ENCODE data around the gene GMPR.

The GMPR gene

GRCh38 chr6:16343593-16343992, 105.2 kb downstream of the GMPR start:
- CTCF ChIA-PET: interaction anchor here (0.8 to 2.5 kb wide), 3 partner anchors 12 to 420 kb away, joined by 3 to 18 read pairs (median 3); no protein-coding TSS in a partner anchor
- POLR2A ChIA-PET: no interaction called here
- no peak overlapping the region for H3K4me3 ChIP-seq (ENCODE audit: low read depth, low read length)
- DNase-seq (ENCODE audit: low read depth, low spot score): no peak
- TF ChIP-seq, protein P1, sequence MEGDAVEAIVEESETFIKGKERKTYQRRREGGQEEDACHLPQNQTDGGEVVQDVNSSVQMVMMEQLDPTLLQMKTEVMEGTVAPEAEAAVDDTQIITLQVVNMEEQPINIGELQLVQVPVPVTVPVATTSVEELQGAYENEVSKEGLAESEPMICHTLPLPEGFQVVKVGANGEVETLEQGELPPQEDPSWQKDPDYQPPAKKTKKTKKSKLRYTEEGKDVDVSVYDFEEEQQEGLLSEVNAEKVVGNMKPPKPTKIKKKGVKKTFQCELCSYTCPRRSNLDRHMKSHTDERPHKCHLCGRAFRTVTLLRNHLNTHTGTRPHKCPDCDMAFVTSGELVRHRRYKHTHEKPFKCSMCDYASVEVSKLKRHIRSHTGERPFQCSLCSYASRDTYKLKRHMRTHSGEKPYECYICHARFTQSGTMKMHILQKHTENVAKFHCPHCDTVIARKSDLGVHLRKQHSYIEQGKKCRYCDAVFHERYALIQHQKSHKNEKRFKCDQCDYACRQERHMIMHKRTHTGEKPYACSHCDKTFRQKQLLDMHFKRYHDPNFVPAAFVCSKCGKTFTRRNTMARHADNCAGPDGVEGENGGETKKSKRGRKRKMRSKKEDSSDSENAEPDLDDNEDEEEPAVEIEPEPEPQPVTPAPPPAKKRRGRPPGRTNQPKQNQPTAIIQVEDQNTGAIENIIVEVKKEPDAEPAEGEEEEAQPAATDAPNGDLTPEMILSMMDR (IDR thresholded peaks at IDR 0.05; ENCODE audit: insufficient read depth, low read length, missing control alignments): no peak

DNA sequence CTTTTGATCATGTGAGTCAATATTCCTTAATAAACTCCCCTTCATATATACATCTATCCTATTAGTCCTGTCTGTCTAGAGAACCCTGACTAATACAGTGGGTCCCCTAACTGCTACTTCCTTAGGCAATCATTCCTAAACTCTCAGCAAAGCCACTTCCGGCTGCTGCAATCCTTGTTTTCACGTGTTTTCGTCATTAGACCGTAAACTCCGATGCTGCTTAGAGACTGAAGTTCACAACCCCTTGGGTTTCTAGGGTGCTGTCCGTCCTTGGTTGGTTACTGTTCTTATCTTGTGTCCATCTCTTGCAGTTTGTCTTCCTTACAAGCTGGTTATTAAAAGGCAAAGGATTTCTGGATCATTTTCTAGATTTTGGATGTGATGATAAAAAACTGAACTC, 106.4 kb downstream of the GMPR start:
- TF ChIP-seq, protein P1 (IDR thresholded peaks at IDR 0.05; ENCODE audit: insufficient read depth, low read length, missing control alignments): no peak
- POLR2A ChIA-PET: no interaction called here
- CTCF ChIA-PET: interaction anchor here (4.1 kb wide), 1 partner anchor 12 kb away, joined by 19 read pairs; no protein-coding TSS in a partner anchor
- H3K4me3 ChIP-seq (ENCODE audit: low read depth, low read length): no peak overlapping the region
- no peak for DNase-seq (ENCODE audit: low read depth, low spot score)
